SK-N-MC (cell line): Measurements from ENCODE around the gene IGLL5.

ENCODE experiments used
- FOXP2 ChIP-seq: optimal IDR thresholded peaks from 2 replicates; pipeline ENCODE3; 2011; ENCODE audit warnings: mild to moderate bottlenecking, moderate library complexity; ENCODE audit not compliant: insufficient read depth; ENCODE audit errors: extremely low read length, control extremely low read depth
- POLR2AphosphoS5 ChIP-seq: IDR thresholded peaks from 2 replicates; pipeline ENCODE4 v1.6.1; 2012; ENCODE audit warnings: mild to moderate bottlenecking, low read depth, low read length, borderline replicate concordance

- TF ChIP-seq POLR2AphosphoS5 (no peak), FOXP2 (no peak)
Measured at GRCh38 chr22:22920104-22920654, 32.6 kb downstream of the IGLL5 start.
